Islet precursor cell (in vitro differentiated cells): ENCODE measurements around the gene ZNF396.
A peak's percentile ranks its signal among the peaks of the same experiment; 100 is the strongest.

Experiments used
- DNase-seq: peaks from one replicate; pipeline ENCODE4 v3.0.0-alpha.2; 2018

Gene ZNF396

GRCh38 chr18:35376742-35377695 lies at the start of gene ZNF396:
TSS of gene ZNF396 (minus strand) at chr18:35377337. CDS start at chr18:35374292, 3,045 bp downstream.
- DNase-seq, result peak; percentile 88

DNA sequence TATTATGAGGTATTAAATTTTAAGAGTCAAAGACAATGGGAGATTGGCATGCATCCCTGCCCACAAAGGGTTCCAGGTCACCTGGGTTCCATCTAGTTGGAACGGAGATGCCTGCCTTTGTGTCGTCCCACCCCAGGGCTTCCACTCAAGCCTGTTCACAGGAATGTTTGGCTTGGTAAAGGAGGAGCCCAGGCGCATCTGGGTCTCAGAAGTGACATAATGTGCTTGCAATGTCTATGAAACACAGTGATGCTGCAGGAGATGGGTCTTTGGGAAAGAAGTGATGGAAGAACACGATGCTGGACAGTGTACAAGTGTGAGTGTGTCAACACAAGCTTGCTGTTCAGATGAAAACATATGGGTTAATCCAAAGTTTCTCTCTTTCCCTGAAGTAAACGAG lies 49.6 kb upstream of the ZNF396 start:
- no peak for DNase-seq

GRCh38 chr18:35424356-35424755 lies 47.2 kb upstream of the ZNF396 start:
- no peak for DNase-seq

DNA sequence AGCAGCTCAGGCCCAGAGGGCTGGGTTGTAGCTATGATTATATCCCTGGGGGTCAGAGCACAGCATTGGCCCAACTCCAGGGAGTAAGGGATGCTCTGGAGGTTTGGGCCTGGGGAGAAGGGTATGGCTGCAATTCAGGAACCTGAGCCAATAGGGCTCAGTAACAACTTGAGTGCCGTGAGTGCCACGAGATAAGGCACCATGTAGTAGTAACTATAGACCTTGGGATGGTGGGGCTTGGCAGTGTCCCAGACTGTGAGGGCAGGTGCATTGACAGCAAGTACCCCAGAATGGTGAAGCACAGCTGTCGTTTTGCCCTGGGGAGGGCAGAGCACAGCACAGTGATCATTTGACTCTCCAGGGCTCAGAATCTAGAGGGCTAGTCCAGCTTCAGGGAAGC lies 45.1 kb upstream of the ZNF396 start:
- no peak for DNase-seq

DNA sequence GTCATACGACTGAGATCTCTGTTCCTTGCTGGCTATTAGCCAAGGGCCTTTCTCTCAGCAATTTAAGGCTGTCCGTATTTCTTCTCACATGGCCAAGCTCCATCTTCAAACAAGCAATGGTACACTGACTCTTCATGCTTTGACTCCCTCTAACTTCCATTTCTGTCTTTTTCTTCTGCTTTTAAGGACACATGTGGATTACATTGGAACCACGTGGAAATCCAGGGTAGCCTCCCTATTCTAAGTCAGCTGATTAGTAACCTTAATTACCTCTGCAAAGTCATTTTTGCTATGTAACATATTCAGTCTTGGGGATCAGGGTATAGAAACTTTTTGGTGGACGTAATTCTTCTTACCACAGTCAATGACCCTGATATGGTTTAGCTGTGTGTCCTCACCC lies 41.5 kb upstream of the ZNF396 start:
- no peak for DNase-seq

DNA sequence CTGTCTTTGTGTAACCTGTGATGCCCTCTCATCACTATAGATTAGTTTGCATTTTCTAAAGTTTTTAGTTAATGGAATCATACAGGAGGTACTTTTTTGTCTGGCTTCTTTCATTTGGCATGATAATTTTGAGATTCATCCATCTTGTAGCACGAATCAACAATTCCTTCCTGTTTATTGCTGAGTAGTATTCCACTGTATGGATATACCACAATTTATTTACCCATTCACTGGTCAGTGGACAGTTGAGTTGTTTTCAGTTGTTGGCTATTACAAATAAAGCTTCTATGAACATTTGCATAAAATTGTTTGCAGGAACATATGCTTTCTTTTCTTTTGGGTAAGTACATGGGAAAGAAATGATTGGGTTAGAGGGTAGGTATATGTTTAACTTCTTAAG lies 40.1 kb upstream of the ZNF396 start:
- no peak for DNase-seq

GRCh38 chr18:35415511-35416073 lies 38.5 kb upstream of the ZNF396 start:
- DNase-seq, result no peak

GRCh38 chr18:35413163-35413511 lies 36.0 kb upstream of the ZNF396 start:
- DNase-seq, result no peak

DNA sequence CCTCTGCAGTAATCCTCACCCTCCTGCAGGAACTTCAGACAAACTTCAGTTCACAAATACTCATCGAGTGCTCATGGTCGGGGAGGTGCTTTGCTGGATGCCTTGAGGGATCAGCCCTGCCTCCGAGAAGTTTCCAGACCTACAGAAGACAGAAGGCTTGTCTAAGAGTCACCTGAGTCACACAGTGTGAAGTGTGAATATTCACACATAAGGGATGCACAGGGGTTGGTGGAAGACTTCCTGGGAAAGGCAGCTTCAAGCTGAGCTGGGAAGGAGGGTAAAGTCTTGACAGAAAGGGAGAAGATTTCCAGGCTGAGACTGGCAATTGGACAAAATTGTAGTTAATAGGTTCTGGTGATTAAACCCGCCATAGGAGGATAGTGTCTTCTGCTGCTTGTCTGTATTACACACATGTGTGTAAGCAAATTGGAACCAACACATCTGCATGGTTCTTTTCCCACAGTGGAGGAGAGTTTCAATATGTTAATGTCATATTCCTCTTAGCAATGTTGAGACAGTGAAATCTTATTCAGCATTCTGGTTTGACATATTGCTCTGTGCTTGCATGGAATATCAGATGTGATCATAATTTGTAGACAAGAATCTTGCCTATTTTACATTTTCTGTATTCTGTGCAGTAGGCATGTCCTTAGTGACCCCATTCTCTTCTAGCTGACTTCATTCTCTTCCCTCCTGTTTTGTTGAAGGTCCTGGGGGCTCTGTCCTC lies 34.7 kb upstream of the ZNF396 start:
- DNase-seq, result no peak

- DNase-seq, result no peak
These were observed 33.4 kb upstream of the ZNF396 start for GRCh38 chr18:35410561-35410960.

- DNase-seq, result no peak
These were observed 32.8 kb upstream of the ZNF396 start for GRCh38 chr18:35409911-35410310.

DNA sequence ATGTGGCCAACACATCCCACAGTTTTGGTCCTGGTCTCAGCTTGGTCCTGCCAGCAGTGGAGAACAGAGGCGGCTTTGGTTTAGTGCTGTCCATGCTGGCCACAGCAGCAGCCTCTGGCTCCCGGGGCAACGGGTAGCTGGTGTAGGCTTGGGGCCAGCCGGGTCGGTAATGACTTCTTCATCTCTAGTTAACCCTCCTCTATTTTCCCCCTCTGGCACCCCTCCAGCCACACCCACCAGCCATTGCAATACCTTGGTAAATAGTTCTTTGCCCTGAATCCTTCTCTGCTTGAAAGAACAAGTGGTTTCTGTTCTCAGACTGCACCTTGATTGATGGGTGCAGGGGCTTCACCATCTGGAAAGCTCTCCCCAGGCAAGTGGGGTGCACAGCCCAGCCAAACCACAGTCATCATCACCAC lies 31.7 kb upstream of the ZNF396 start:
- no peak for DNase-seq

- peak; percentile 49 for DNase-seq
These were observed 30.8 kb upstream of the ZNF396 start for GRCh38 chr18:35407871-35408481.

DNA sequence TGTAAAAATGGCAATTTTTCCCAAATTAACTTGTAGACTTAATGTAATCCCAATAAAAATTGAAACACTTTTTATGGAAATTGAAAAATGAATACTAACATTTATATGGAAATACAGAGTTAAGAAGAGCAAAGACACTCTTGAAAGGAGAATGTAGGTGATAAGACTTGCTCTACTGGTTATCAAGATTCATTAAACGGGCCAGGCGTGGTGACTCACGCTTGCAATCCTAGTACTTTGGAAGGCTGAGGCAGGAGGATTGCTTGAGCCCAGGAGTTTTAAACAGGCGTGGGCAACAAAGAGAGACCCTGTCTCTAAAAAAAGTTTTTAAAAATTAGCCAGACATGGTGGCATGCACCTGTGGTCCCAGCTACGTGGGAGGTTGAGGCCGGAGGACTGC lies 29.5 kb upstream of the ZNF396 start:
- peak; percentile 74 for DNase-seq

- no peak for DNase-seq
These were observed 20.8 kb upstream of the ZNF396 start for GRCh38 chr18:35397976-35398375.

DNA sequence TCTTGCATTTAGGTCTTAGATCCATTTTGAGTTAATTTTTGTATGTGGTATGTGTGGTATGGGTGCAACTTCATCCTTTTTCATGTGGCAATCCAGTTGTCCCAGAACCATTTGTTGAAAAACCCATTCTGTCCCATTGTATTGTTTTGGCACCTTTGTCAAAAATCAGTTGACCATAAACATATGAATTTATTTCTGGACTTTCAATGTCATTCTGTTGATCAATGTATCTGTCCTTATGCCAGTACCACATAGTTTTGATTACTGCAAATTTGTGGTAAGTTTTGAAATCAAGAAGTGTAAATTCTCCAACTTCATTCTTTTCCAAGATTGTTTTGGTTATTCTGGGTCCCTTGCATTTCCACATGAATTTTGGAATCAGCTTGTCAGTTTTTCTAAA lies 16.6 kb upstream of the ZNF396 start:
- no peak for DNase-seq

DNA sequence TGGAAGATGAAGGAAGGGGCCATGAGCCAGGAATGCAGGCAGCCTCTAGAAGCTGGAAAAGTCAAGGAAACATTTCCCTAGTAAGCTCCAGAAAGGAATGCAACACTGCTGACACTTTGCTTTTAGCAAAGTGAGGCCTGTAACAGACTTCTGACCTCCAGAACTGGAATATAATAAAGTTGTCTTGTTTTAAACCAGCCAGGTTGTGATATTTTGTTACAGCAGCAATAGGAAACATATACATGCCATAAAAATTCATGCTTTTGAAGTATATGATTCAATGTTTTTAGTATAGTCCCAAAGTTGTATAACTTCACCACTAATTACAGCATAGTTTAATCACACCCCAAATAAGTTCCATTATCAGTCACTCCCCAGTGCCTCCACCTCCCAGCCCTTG lies 15.2 kb upstream of the ZNF396 start:
- DNase-seq, result no peak

GRCh38 chr18:35390951-35391700 lies 14.0 kb upstream of the ZNF396 start:
- no peak for DNase-seq

DNA sequence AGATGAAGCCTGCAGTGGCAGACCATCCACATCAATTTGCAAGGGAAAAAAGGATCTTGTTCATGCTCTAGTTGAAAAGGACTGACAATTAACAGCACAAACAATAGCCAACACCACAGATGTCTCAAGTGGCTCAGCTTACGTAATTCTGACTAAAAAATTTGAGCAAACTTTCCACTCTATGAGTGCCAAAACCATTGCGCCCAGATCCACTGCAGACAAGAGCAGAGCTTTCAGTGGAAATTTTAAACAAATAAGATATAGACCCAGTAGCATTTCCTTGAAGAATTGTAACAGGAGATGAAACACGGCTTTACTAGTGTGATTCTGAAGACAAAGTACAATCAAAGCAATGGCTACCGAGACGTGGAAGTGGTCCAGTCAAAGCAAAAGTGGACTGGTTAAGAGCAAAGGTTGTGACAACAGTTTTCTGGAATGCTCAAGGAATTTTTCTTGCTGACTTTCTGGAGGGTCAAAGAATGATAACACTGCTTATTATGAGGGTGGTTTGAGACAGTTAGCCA lies 12.0 kb upstream of the ZNF396 start:
- DNase-seq, result no peak

DNA sequence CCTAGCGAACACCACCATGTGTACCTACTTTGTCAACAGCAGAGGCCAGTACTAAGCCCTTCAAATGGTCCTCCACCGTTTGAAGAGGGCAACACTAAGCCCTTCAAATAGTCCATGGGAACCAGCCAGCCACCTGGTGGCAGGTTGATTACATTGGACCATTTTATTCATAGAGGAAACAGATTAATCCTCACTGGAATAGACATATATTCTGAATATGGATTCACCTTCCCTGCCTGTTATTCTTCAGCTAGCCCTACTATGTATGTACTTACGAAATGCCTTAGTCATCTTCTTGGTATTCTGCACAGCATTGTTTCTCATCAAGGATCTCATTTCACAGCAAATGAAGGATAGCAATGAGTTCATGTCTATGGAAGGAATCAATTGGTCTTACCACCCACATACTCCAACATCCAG lies 10.0 kb upstream of the ZNF396 start:
- DNase-seq, result no peak

DNA sequence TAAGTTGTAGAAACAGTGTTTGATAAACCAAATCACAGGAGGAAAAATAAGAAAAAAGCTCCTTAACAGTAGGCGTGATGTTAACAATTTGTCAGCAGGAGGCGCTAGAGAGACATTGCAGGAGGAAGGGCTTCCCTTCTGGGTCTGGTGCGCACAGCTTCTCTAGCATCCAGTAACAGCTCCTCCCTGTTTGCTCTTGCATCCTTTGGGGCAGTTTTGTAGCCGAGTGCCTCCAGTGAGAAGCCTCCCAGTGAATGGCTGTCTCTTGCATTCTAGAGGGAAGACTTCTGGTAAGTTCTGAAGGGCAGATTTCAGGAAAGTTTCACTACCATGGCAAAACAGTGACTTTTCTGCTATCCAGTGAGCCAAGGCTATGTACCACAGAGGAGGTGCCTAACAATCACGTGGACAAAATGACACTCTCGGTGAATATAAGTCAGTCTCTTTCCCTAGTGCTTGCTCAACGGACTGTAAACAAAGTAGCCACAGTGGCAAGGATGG lies 9.5 kb upstream of the ZNF396 start:
- peak; percentile 78 for DNase-seq

GRCh38 chr18:35383136-35383535 lies 6.0 kb upstream of the ZNF396 start:
- no peak for DNase-seq
